ENCODE results near the gene CEP112. TPM values are rescaled to one million over a fixed set of nuclear protein-coding genes. Genes with fewer than 3 reads are reported as not detected.
A peak's percentile ranks its signal among the peaks of the same experiment; 100 is the strongest.

Gene CEP112
- total and polyA plus RNA-seq, 2 experiments from 2014 or later = 4.0 to 4.3 TPM

- no peaks in the 10 kb centered on the region for H3K36me3 Mint-ChIP-seq (ENCODE audit: low read depth)
Observed at GRCh38 chr17:65774787-65775186, 417.1 kb downstream of the CEP112 start.

More at GRCh38 chr17:65774787-65775186, 417.1 kb downstream of the CEP112 start:
- H3K27ac Mint-ChIP-seq = no peak overlapping the region; the same call in 1 of the 2 replicates
- Histone ChIP-seq H3K4me3 (no peak overlapping the region), H3K36me3 (ENCODE audit: insufficient read depth) (no peaks in the 10 kb centered on the region), H3K27me3 (ENCODE audit: insufficient read depth) (no peaks in the 10 kb centered on the region), H2AFZ (peak overlapping the region; percentile 54; the same call in 1 of the 2 replicates), H3K4me1 (ENCODE audit: insufficient read depth) (no peaks in the 10 kb centered on the region), H3K27ac (ENCODE audit: low read depth) (no peak overlapping the region), H3F3A (replicated peaks; ENCODE audit: low read depth) (no peaks in the 10 kb centered on the region), H3K4me2 (no peak overlapping the region), H4K20me1 (replicated peaks; ENCODE audit: insufficient read depth) (no peaks in the 10 kb centered on the region), H3K9me2 (ENCODE audit: insufficient read depth) (peaks cover 5% of the 10 kb centered on the region; the same call in 1 of the 2 replicates), H3K79me2 (replicated peaks; ENCODE audit: insufficient read depth) (no peaks in the 10 kb centered on the region)
- H3K27me3 Mint-ChIP-seq (ENCODE audit: insufficient read depth, low read depth, poor library complexity) = no peaks in the 10 kb centered on the region
- ATAC-seq (peak; percentile 73; the same call in 2 of the 3 replicates), DNase-seq (ENCODE audit: low spot score) (peak; percentile 6)
- no peak overlapping the region for H3K4me3 Mint-ChIP-seq
- TF ChIP-seq STAT1 (IDR thresholded peaks at IDR 0.05; ENCODE audit: unreplicated experiment) (no peak), EZH2 (IDR thresholded peaks at IDR 0.05; ENCODE audit: low read depth, unreplicated experiment) (no peak), JUNB (IDR thresholded peaks at IDR 0.05; ENCODE audit: unreplicated experiment) (no peak), ZNF462 (CRISPR knock-in tag; IDR thresholded peaks at IDR 0.05) (no peak), CREB1 (CRISPR knock-in tag; IDR thresholded peaks at IDR 0.05; ENCODE audit: low read depth) (no peak), ZNF114 (CRISPR knock-in tag; IDR thresholded peaks at IDR 0.05) (no peak), ZNF331 (CRISPR knock-in tag; IDR thresholded peaks at IDR 0.05; ENCODE audit: low read depth) (no peak), CTCF (conservative IDR thresholded peaks at IDR 0.05; ENCODE audit: low read depth in 2 of 2) (no peak), POLR2AphosphoS5 (IDR thresholded peaks at IDR 0.05; ENCODE audit: low read depth) (no peak), EZH2phosphoT487 (IDR thresholded peaks at IDR 0.05; ENCODE audit: unreplicated experiment) (no peak), ETS1 (IDR thresholded peaks at IDR 0.05) (no peak), NANOG (IDR thresholded peaks at IDR 0.05; ENCODE audit: borderline replicate concordance) (no peak), REST (IDR thresholded peaks at IDR 0.05; ENCODE audit: unreplicated experiment) (no peak)
- H3K4me1 Mint-ChIP-seq = peaks cover 9% of the 10 kb centered on the region; the same call in 1 of the 3 replicates
- H3K9me3 Mint-ChIP-seq = no peaks in the 10 kb centered on the region; the same call in 2 of the 3 replicates
